Activated naive CD8-positive, alpha-beta T cell (primary cell): ENCODE results near the gene HIBADH.
"Not testable (repeated sequence)": the region's sequence is repeated elsewhere in the genome, so short reads cannot be mapped to it uniquely, and the experiment has no call there.

Experiments
- H3K27ac Mint-ChIP-seq: one replicate; pipeline ENCODE4 v1.8.0; 2021; ENCODE audit warnings: mixed read lengths
- H3K27me3 Mint-ChIP-seq: one replicate; pipeline ENCODE4 v1.8.0; 2021; ENCODE audit warnings: mixed read lengths
- H3K36me3 Mint-ChIP-seq: one replicate; pipeline ENCODE4 v1.8.0; 2021; ENCODE audit warnings: mixed read lengths
- H3K4me1 Mint-ChIP-seq: one replicate; pipeline ENCODE4 v1.8.0; 2021; ENCODE audit warnings: low read depth, mixed read lengths
- H3K4me3 Mint-ChIP-seq: one replicate; pipeline ENCODE4 v1.8.0; 2021; ENCODE audit warnings: mild to moderate bottlenecking, mixed read lengths
- H3K9me3 Mint-ChIP-seq: one replicate; pipeline ENCODE4 v1.8.0; 2021; ENCODE audit warnings: low read depth, mixed read lengths

Gene HIBADH

GRCh38 chr7:27579565-27579964, 83.1 kb downstream of the HIBADH start:
- no peaks in the 10 kb centered on the region for H3K9me3 Mint-ChIP-seq
- H3K4me3 Mint-ChIP-seq: no peak overlapping the region
- H3K27me3 Mint-ChIP-seq: no peaks in the 10 kb centered on the region
- no peaks in the 10 kb centered on the region for H3K36me3 Mint-ChIP-seq
- H3K27ac Mint-ChIP-seq: no peak overlapping the region
- H3K4me1 Mint-ChIP-seq: no peaks in the 10 kb centered on the region

- not testable (repeated sequence) for H3K4me1 Mint-ChIP-seq, H3K27me3 Mint-ChIP-seq
Measured at GRCh38 chr7:27578169-27578568, 84.5 kb downstream of the HIBADH start.

GRCh38 chr7:27576360-27576944, 86.2 kb downstream of the HIBADH start:
- Mint-ChIP-seq H3K36me3 (peaks cover 8% of the 10 kb centered on the region), H3K27me3 (no peaks in the 10 kb centered on the region), H3K4me3 (no peak overlapping the region), H3K9me3 (no peaks in the 10 kb centered on the region), H3K27ac (no peak overlapping the region), H3K4me1 (no peaks in the 10 kb centered on the region)

More at GRCh38 chr7:27578169-27578568, 84.5 kb downstream of the HIBADH start:
- not testable (repeated sequence) for H3K4me3 Mint-ChIP-seq, H3K36me3 Mint-ChIP-seq, H3K27ac Mint-ChIP-seq, H3K9me3 Mint-ChIP-seq

DNA sequence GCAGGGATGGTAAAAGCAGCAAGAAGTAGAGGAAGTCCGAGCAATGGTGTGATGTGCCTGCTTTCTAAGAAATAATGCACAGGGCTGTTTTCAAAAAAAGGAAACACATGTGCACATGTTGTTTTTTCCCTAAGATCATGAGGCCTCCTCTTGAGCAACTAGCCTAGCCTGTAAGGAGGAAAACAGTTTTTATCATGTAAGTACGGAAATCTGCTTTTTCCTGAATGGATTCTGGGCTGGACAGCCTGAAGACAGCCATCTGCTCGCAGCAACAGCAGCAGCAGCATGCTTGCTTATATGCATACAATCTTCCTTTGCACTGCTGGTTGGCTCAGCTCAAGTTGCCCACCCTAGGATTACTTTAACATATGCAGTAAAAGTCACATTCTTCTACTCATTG, 87.1 kb downstream of the HIBADH start:
- Mint-ChIP-seq H3K9me3 (no peaks in the 10 kb centered on the region), H3K36me3 (peaks cover 11% of the 10 kb centered on the region), H3K4me1 (no peaks in the 10 kb centered on the region), H3K4me3 (no peak overlapping the region), H3K27me3 (no peaks in the 10 kb centered on the region), H3K27ac (no peak overlapping the region)

DNA sequence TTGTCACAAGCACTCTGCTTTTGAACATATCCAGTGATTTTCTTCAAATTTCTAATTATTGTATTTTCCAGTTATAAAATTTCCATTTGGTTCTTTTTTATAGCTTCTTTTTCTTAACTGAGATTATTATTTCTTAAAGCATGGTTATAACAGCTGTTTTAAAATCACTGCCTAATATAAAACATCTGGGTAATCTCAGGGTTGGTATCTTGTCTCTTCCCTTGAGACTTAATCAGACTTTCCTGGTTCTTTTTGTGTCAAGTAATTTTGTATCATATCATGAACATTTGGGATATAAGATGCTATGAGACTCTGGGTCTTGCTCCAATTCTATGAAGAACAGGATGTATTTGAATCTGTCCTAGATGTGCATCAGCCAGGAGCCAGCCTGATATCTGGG, 93.6 kb downstream of the HIBADH start:
- Mint-ChIP-seq H3K4me1 (no peaks in the 10 kb centered on the region), H3K4me3 (no peak overlapping the region), H3K9me3 (peaks cover 9% of the 10 kb centered on the region), H3K27me3 (no peaks in the 10 kb centered on the region), H3K27ac (no peak overlapping the region), H3K36me3 (peaks cover 30% of the 10 kb centered on the region)

DNA sequence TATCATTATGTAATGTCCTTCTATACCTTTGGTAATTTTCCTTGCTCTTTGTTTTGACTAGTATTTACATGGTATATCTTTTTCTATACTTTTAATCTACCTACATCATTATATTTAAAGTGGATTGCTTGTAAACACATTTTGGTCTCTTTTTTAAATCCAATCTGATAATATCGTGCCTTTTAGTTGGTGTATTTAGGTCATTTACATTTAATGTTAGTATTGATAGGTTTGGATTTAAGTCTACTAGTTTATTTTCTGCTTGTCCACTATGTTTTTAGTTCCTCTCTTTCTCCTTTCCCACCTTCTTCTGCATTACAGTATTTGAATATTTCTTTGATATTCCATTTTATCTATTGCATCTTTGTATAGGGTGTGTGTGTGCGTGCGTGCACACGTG, 95.4 kb downstream of the HIBADH start:
- H3K9me3 Mint-ChIP-seq: peaks cover 11% of the 10 kb centered on the region
- H3K36me3 Mint-ChIP-seq: peaks cover 33% of the 10 kb centered on the region
- H3K27ac Mint-ChIP-seq: no peak overlapping the region
- no peak overlapping the region for H3K4me3 Mint-ChIP-seq
- no peaks in the 10 kb centered on the region for H3K27me3 Mint-ChIP-seq
- H3K4me1 Mint-ChIP-seq: no peaks in the 10 kb centered on the region

- no peaks in the 10 kb centered on the region for H3K27me3 Mint-ChIP-seq
- H3K27ac Mint-ChIP-seq: no peak overlapping the region
- no peak overlapping the region for H3K4me3 Mint-ChIP-seq
- H3K9me3 Mint-ChIP-seq: peaks cover 11% of the 10 kb centered on the region
- H3K36me3 Mint-ChIP-seq: peaks cover 21% of the 10 kb centered on the region
- no peaks in the 10 kb centered on the region for H3K4me1 Mint-ChIP-seq
Measured at GRCh38 chr7:27564881-27565482, 97.7 kb downstream of the HIBADH start.

- Mint-ChIP-seq H3K36me3 (peaks cover 8% of the 10 kb centered on the region), H3K27ac (no peak overlapping the region), H3K27me3 (no peaks in the 10 kb centered on the region), H3K9me3 (peaks cover 2% of the 10 kb centered on the region), H3K4me3 (no peak overlapping the region), H3K4me1 (no peaks in the 10 kb centered on the region)
Measured at GRCh38 chr7:27560706-27561235, 101.9 kb downstream of the HIBADH start.

GRCh38 chr7:27555670-27556069, 107.0 kb downstream of the HIBADH start:
- no peaks in the 10 kb centered on the region for H3K9me3 Mint-ChIP-seq
- H3K4me3 Mint-ChIP-seq: no peak overlapping the region
- peaks cover 2% of the 10 kb centered on the region for H3K36me3 Mint-ChIP-seq
- H3K27ac Mint-ChIP-seq: no peak overlapping the region
- H3K4me1 Mint-ChIP-seq: no peaks in the 10 kb centered on the region
- no peaks in the 10 kb centered on the region for H3K27me3 Mint-ChIP-seq

DNA sequence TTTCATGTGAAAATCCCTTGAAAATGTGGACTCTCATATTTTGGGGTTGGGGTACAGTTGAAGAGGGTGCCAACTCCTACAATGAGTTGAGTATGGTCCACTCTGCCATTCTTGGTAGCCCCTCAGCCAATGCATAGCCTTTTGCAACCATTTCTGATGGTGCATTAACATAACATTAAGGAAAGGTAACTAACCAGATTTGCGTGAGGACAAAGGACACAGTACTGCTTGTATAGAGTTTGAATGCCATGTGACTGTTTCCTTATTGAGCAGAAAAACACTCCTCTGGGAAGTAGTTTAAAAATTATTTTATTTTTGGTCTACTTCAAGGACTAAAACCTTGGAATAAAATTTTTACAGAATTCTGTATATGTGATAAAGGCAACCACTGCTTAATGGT, 107.9 kb downstream of the HIBADH start:
- peaks cover 2% of the 10 kb centered on the region for H3K36me3 Mint-ChIP-seq
- H3K9me3 Mint-ChIP-seq: no peaks in the 10 kb centered on the region
- no peaks in the 10 kb centered on the region for H3K4me1 Mint-ChIP-seq
- no peak overlapping the region for H3K4me3 Mint-ChIP-seq
- H3K27me3 Mint-ChIP-seq: no peaks in the 10 kb centered on the region
- no peak overlapping the region for H3K27ac Mint-ChIP-seq

GRCh38 chr7:27553273-27553672, 109.4 kb downstream of the HIBADH start:
- peaks cover 2% of the 10 kb centered on the region for H3K36me3 Mint-ChIP-seq
- no peaks in the 10 kb centered on the region for H3K27me3 Mint-ChIP-seq
- H3K4me3 Mint-ChIP-seq: no peak overlapping the region
- no peak overlapping the region for H3K27ac Mint-ChIP-seq
- H3K4me1 Mint-ChIP-seq: no peaks in the 10 kb centered on the region
- H3K9me3 Mint-ChIP-seq: no peaks in the 10 kb centered on the region

- H3K4me3 Mint-ChIP-seq: no peak overlapping the region
- no peaks in the 10 kb centered on the region for H3K27me3 Mint-ChIP-seq
- no peaks in the 10 kb centered on the region for H3K4me1 Mint-ChIP-seq
- no peak overlapping the region for H3K27ac Mint-ChIP-seq
- peaks cover 6% of the 10 kb centered on the region for H3K36me3 Mint-ChIP-seq
- no peaks in the 10 kb centered on the region for H3K9me3 Mint-ChIP-seq
Measured at GRCh38 chr7:27551803-27552400, 110.8 kb downstream of the HIBADH start.

- no peak overlapping the region for H3K4me3 Mint-ChIP-seq
- H3K36me3 Mint-ChIP-seq: peaks cover 11% of the 10 kb centered on the region
- H3K27ac Mint-ChIP-seq: no peak overlapping the region
- no peaks in the 10 kb centered on the region for H3K27me3 Mint-ChIP-seq
- H3K4me1 Mint-ChIP-seq: no peaks in the 10 kb centered on the region
- H3K9me3 Mint-ChIP-seq: no peaks in the 10 kb centered on the region
Measured at GRCh38 chr7:27549606-27550005, 113.1 kb downstream of the HIBADH start.

DNA sequence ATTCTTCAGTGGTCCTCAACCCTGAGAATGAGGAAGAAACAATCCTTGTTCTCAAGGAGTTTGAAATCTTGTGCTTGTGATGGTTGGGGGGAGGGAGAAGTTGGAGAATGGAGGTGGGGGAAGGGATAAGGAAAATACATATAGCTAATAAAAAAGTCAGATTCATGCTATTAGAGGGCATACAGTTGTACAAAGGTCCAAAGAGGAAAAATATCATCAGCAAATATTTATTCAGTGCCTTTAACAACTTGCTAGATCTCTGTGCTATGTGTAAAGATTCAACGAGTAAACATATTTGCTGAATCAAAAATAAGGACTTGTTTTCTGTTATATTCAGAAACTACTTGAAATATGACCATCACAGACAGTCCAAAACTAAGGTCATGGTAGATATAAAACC, 114.4 kb downstream of the HIBADH start:
- Mint-ChIP-seq H3K4me1 (no peaks in the 10 kb centered on the region), H3K36me3 (peaks cover 14% of the 10 kb centered on the region), H3K9me3 (no peaks in the 10 kb centered on the region), H3K27ac (no peak overlapping the region), H3K4me3 (no peak overlapping the region), H3K27me3 (no peaks in the 10 kb centered on the region)

DNA sequence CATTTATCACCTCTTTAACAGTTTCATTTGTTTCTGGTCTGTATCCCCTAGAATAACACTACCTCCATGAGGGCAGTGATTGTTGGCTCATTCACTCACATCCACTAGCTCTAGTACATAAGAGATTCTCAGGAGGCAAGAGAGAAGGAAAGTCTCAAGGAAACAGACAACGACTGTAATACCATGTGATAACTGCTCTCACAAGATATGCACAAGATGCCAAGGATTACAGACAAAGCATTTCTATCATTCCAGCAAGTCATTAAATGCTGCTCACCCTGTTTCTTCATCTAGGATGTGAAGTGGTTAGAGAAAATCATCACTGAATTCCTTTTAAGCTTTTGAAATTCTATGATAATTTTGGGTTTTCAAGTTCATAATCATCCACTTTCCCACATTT, 115.3 kb downstream of the HIBADH start:
- Mint-ChIP-seq H3K4me3 (no peak overlapping the region), H3K4me1 (no peaks in the 10 kb centered on the region), H3K36me3 (peaks cover 23% of the 10 kb centered on the region), H3K9me3 (no peaks in the 10 kb centered on the region), H3K27me3 (no peaks in the 10 kb centered on the region), H3K27ac (no peak overlapping the region)

DNA sequence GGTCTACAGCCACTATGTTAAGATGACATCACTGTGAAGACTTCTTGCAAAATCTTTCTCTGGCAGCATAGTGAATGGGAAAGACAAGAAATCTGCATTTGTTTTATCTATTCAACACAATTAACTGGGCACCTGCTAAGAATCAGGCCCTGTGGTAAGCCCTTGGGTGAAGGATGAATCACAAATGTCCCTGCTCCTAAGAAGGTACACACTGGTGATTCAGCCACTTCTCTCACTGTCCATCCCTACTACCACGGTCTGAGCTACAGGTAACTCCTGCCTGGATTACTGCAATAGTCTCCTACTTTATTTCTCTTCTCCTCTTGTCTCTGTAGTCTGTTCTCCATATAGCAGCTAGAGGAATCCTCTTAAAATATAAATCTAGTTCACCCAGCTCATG, 116.1 kb downstream of the HIBADH start:
- no peaks in the 10 kb centered on the region for H3K27me3 Mint-ChIP-seq
- no peaks in the 10 kb centered on the region for H3K9me3 Mint-ChIP-seq
- H3K4me1 Mint-ChIP-seq: no peaks in the 10 kb centered on the region

More for the DNA sequence above, 116.1 kb downstream of the HIBADH start:
- Mint-ChIP-seq H3K36me3 (peaks cover 26% of the 10 kb centered on the region), H3K27ac (no peak overlapping the region), H3K4me3 (no peak overlapping the region)
